Transverse colon (tissue), 4 donors: ENCODE results near the gene UBAC2.

Experiments used
- EP300 ChIP-seq: sonication (generic); formaldehyde crosslinking; IDR thresholded peaks from one replicate; pipeline ENCODE4 v1.6.1; 2017; ENCODE audit warnings: antibody characterized with exemption, low read depth
- POLR2A ChIP-seq: fragments of 450-650 bp; IDR thresholded peaks from one replicate; pipeline ENCODE4 v1.6.1; 2016; ENCODE audit warnings: antibody characterized with exemption, mild to moderate bottlenecking, moderate library complexity
- POLR2AphosphoS5 ChIP-seq, 3 donors: sonication (generic); formaldehyde crosslinking; IDR thresholded peaks; one replicate each; pipeline ENCODE4 v1.6.1; 2016; ENCODE audit warnings: antibody characterized with exemption in 3 of 3
- TF ChIP-seq, protein P1 (sequence below), 5 experiments: fragments of 200-600 bp in 3 of 5; fragments of 450-650 bp in 2 of 5; sonication (generic) in 3 of 5; IDR thresholded peaks; 1 replicate in 2 of 5; 2 replicates in 3 of 5; pipeline ENCODE4 v1.5.1; 2016 to 2017; ENCODE audit warnings: antibody characterized with exemption in 5 of 5, inconsistent platforms in 3 of 5, mild to moderate bottlenecking in 2 of 5, moderate library complexity in 1 of 5

DNA sequence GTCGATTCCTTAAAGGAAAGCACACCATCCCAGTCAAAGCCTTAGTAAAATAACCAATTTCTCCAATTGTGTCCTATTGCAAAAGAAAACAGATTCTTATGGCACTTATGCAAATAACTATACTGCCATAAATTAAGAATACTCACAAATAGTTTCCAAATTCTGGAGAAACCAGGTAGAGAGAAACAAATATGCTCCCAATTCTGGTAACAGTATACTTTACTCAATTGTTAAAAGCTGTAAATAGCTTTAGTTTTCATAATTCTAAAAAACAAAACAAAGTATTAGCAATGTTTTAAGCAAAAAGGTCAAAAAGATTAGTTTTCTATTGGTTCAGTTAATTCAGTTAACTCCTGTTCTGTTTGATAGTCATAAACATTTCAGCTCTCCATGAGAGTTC is 18.2 kb upstream of the UBAC2 start:
- TF ChIP-seq POLR2A (no peak), POLR2AphosphoS5 (IDR thresholded peaks at IDR 0.05) (no peak), EP300 (no peak)
- TF ChIP-seq, protein P1, sequence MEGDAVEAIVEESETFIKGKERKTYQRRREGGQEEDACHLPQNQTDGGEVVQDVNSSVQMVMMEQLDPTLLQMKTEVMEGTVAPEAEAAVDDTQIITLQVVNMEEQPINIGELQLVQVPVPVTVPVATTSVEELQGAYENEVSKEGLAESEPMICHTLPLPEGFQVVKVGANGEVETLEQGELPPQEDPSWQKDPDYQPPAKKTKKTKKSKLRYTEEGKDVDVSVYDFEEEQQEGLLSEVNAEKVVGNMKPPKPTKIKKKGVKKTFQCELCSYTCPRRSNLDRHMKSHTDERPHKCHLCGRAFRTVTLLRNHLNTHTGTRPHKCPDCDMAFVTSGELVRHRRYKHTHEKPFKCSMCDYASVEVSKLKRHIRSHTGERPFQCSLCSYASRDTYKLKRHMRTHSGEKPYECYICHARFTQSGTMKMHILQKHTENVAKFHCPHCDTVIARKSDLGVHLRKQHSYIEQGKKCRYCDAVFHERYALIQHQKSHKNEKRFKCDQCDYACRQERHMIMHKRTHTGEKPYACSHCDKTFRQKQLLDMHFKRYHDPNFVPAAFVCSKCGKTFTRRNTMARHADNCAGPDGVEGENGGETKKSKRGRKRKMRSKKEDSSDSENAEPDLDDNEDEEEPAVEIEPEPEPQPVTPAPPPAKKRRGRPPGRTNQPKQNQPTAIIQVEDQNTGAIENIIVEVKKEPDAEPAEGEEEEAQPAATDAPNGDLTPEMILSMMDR (IDR thresholded peaks at IDR 0.05) = no peak
